ENCODE data around the gene IGLL1. TPM values are rescaled to one million over a fixed set of nuclear protein-coding genes. Genes with fewer than 3 reads are reported as not detected.
"Not testable (repeated sequence)": the region's sequence is repeated elsewhere in the genome, so short reads cannot be mapped to it uniquely, and the experiment has no call there.

Gene IGLL1
- total RNA-seq, result not detected
- long read RNA-seq, result 0 reads

DNA sequence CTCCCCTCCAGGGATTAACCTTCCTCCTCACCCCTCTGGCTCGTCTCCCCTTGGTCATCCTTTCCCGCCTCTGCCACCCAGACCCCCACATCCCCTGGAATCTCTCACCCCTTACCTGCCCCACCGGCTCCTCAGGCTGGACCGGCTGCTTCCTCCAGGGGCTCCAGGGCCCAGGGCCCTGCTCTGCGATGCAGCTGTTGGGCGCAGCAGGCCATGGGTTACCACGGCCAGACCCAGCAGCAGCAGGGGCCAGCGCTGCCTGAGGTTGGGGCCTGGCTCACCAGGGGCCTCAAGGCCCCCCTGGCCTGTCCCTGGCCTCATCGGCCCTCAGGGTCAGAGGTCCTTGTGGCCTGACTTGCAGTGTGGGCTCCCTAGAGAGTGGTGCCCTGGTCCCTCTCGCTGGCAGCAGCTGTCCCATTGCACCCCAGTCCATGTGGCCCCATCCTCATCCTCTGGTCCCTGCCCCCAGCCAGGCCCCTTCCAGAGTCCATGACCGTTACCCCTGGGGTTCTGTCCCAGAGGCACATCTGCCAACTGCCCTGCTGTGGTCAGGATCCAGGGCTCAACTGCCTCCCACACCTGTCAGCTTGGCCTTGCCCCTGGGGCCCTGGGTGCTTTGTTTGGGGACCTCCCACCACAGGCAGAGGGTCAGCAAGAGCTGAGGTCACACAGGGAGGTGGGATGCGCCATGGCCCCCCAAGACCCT is at the start of gene IGLL1:
IGLL1 (minus strand) TSS at position 421 of the 706 bp plus-strand sequence; CDS start at position 321, 100 bp downstream.
- DNase-seq (no peak), ATAC-seq (no peak)
- intact Hi-C loops (cut with DNase I, micrococcal nuclease), result no loop called here

- intact Hi-C loops (cut with DNase I, micrococcal nuclease); DNase-seq; ATAC-seq: not testable (repeated sequence)
Observed at GRCh38 chr22:23628056-23628743, 48.1 kb upstream of the IGLL1 start.

DNA sequence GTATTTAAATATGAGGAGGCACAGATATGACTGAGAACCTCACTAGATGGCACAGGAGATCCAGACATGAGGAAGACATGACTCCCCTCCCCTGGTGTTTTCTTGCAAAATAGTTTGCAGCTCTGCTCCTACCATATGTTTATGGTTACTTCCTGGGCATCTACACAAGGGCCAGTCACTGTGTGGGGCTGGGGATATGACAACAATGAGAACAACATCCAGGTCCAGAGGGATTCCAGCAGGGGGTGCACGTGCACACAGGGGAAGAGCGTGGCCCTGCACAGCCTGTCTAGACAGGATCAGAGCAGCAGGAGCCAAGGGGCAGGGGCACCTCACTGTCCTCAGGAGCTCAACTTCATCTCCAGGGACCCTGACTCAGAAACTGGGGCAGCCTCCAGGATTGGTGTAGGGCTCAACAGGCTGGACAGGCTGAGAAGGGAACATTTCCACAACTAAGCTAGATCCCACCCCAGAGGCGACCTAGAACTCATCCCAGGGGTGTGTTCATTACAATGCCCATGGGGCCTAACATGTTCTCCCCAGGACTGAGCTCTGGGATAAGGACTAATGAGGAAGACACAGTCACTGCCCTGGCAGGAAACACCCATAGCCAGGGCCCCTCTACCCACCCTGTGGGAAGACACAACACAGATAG is 47.4 kb upstream of the IGLL1 start:
- ATAC-seq, result peak; percentile 92
- peak in 1 of 2 donors; percentile 68 for DNase-seq
- intact Hi-C loops (cut with DNase I, micrococcal nuclease), result not testable (repeated sequence)

- intact Hi-C loops (cut with DNase I, micrococcal nuclease), result no loop called here
- ATAC-seq (no peak), DNase-seq (no peak)
Observed at GRCh38 chr22:23626286-23626975, 46.3 kb upstream of the IGLL1 start.

GRCh38 chr22:23622634-23623033 is 42.5 kb upstream of the IGLL1 start:
- DNase-seq (no peak), ATAC-seq (no peak)
- intact Hi-C loops (cut with DNase I, micrococcal nuclease), result no loop called here

DNA sequence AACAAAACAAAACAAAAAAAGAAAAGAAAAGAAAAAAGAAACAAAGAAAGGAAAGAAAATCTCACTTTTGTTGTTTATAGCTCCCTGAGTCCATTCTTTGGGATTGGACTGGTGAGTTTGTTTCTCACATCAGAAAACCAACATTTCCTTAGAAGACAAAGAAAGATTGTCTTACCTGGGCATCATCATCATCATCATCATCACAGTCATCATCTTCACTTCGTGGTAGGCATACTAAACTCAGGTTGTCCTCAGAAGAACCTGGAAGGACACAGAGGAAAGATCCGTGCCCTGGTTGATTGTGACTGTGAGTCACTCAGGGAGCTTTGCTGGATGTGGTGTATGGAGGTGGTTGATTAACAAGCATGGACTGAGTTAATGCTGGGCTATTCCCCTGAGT is 41.8 kb upstream of the IGLL1 start:
- DNase-seq; intact Hi-C loops (cut with DNase I, micrococcal nuclease): not testable (repeated sequence)

GRCh38 chr22:23621082-23621780 is 41.1 kb upstream of the IGLL1 start:
- peak; percentile 13 to 38 for DNase-seq
- ATAC-seq, result peak; percentile 82
- intact Hi-C loops (cut with DNase I, micrococcal nuclease), result no loop called here

More for the DNA sequence above, 41.8 kb upstream of the IGLL1 start:
- ATAC-seq, result not testable (repeated sequence)

DNA sequence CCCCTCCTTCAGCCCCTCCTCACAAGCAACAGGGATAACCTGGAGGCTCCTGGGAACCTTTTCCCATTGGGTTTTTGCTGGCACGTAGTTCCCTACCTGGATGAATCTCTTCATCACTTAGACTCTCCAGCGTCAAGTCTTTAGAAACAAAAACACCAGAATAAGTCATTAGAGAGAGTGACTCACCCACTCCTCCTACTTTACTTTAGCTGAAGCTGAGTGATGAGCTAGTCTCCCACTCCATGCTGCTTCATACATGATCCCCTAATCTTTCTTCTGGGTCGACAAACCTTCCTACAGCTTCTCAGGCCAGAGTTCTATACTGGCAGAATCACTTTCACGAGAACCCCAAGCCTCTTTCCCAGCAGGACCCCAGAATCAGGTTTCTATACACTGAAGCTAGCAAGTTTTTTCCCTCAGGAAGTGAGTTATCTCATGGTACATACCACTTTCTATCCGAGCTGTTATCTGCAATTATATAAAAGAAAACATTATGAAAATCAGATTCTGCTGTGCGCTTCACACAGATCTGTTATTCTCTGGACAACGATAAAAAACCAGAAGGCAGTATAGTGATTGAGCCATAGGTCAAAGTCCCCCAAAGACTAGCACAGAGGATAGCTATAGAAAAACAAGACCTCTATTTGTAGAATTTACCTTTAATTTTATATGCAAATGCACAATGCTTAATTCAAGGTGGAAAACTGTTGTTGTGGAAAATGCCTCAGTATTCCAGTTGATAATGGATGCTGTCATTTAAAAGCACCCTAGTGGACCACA is 33.3 kb upstream of the IGLL1 start:
- peak; percentile 66 for ATAC-seq

GRCh38 chr22:23609983-23610781 is 30.1 kb upstream of the IGLL1 start:
- DNase-seq, result no peak
- ATAC-seq, result no peak
- intact Hi-C loops (cut with DNase I, micrococcal nuclease), result loop anchor here in 1 of 2 donors (10.0 kb wide), 1 partner anchor 55 kb away; no protein-coding TSS in a partner anchor

More for the DNA sequence above, 33.3 kb upstream of the IGLL1 start:
- no peak for DNase-seq
- intact Hi-C loops (cut with DNase I, micrococcal nuclease), result loop anchor here in 1 of 2 donors (10.0 kb wide), 1 partner anchor 59 kb away; no protein-coding TSS in a partner anchor

DNA sequence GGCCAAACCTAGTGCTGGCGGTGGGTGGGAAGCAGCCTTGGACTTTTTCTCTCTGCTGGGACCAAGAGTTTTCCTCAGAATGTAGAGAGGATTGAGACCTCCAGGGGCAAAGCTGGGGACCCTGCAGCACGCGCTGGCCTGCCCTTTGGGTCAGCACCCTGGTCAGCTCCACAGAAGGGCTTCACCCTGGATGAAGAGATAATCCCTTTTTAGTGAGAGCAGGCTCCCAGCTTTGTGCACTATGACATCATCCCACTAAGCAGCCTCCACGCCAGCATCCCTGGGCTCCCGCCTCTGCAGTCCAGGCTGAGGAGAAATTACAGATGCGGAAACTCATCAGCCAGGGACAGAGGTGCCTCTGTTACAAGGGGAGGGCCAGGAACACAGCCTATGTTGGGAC is 28.5 kb upstream of the IGLL1 start:
- DNase-seq (no peak), ATAC-seq (no peak)
- intact Hi-C loops (cut with DNase I, micrococcal nuclease), result no loop called here

DNA sequence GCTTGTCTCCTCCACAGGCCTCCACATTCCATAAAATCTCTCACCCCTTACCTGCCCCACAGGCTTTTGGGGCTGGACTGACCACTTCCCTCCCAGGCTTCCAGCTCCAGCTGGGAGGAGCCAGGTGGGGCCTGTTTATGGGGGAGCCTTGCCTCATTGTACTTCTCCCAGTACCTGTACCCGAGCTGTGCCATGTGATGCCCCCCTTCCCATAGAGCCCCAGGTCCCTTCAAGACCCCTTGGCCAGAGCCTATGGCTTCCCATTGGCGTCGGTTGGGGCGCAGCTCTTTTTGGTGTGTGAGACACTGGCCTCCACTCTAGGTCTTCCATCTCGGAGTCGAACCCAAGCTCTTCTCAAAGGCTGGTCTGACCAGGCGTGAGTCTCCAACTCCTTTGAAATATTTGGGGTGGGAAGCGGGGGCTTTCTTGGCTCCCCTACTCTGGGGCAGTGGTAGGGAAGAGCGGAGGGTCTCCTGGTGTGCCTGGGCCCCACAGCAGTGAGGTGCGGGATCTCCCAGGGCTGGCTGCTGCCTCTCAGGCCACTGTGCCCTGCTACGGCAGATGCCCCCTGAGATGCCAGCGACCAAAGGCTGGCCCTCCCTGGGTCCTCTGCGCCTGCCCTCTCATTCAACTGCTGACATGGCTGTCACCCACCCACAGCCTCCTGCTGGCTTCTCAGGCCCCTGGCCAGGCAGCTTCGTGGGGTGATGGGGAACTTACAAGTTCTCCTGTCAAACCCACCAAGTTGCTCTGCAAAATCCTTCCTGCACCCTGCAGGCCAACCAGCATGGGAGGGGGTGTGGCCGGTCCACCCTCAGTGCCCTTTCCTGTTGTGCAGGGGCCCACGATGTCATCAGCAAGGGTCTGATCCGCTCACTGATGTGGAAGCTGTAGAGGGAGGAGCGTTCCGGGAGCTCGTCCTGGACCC is 26.4 kb upstream of the IGLL1 start:
- intact Hi-C loops (cut with DNase I, micrococcal nuclease), result no loop called here
- ATAC-seq (no peak), DNase-seq (no peak)

GRCh38 chr22:23604939-23605712 is 25.0 kb upstream of the IGLL1 start:
- DNase-seq (no peak), ATAC-seq (no peak)
- intact Hi-C loops (cut with DNase I, micrococcal nuclease), result no loop called here

DNA sequence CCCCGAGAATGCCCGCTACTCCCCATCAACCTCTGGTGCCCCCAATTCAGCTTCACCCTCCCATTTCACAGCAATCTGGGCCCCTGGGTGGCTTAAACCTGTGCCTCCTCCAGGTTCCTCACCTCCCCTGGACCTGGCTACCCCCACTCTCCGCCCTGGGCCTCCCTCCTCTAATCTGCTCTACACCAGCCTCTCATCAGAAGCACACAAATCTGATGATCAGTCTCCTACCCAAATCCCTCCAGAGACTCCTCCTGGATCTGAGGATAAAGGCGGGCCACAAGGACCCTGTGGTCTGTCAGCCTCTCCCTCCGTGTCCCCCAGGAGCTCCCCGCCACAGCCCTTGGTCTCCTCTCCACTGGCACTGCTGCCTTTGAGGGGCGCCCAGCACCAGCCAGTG is 23.2 kb upstream of the IGLL1 start:
- no peak for DNase-seq
- intact Hi-C loops (cut with DNase I, micrococcal nuclease), result no loop called here
- no peak for ATAC-seq

GRCh38 chr22:23598805-23599518 is 18.9 kb upstream of the IGLL1 start:
- DNase-seq (no peak), ATAC-seq (no peak)
- intact Hi-C loops (cut with DNase I, micrococcal nuclease), result loop anchor here in 1 of 2 donors (10.0 kb wide), 1 partner anchor 54 kb away; no protein-coding TSS in a partner anchor
